GM12865 (cell line): ENCODE data around the gene ELAVL1.
A peak's percentile ranks its signal among the peaks of the same experiment; 100 is the strongest.
"Not testable (repeated sequence)": the region's sequence is repeated elsewhere in the genome, so short reads cannot be mapped to it uniquely, and the experiment has no call there.

Experiments
- DNase-seq: peaks from one replicate; pipeline ENCODE4 v3.0.0; 2010; ENCODE audit warnings: low read depth
- H3K4me3 ChIP-seq: 2 replicates; pipeline ENCODE4 v1.5.1; 2011; ENCODE audit warnings: mild to moderate bottlenecking, low read depth, low read length, control low read depth
- TF ChIP-seq, protein P1 (sequence below): IDR thresholded peaks from 2 replicates; pipeline ENCODE4 v1.5.1; 2011; ENCODE audit warnings: low read length, control low read depth, low read depth, inconsistent platforms; ENCODE audit not compliant: insufficient read depth; ENCODE audit errors: missing control alignments

Gene ELAVL1

DNA sequence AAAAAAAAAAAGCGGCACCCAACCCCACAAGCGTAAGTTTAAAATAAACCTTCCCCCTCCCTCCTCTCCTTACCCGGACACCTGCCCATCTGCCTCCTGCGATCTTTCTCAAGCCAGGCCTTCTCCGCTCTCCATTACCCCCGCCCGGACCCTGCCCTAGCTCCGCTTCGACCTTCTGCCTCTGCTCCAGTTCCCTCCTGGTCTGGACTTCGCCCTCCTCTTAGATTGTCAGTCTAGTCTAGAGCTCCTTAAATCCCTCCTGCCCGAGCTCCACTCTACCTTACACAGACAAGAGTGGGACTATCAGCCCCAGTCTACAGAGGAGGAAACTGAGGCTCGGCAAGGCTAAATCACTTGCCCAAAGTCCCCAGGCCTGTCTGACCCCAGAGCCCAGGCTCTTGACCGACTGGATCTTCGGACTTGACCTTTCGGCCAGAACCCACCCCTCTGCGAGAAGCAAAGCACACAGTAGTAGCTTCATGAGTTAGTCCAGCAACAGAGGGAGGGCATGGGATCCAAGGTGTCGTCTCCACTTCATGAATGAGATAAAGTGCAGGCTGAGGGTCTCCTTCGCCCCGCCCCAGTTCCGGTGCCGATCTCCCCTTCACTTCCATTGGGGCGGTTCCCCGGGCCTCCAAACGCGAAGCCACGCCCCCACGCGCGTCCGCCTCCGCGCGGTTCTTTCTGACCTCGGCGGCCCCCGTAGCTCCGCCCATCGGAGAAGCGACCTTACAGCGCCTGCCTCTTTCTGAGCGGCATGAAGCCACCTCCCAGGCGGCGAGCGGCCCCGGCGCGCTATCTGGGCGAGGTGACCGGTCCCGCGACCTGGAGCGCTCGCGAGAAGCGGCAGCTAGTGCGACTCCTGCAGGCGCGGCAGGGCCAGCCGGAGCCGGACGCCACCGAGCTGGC, 85.6 kb downstream of the ELAVL1 start, which contains the start of gene SNAPC2:
Gene SNAPC2 (plus strand): TSS at position 729 of the 909 bp plus-strand sequence. CDS start 29 bp downstream, at position 758.
- peak; percentile 97 for DNase-seq
- TF ChIP-seq, protein P1, sequence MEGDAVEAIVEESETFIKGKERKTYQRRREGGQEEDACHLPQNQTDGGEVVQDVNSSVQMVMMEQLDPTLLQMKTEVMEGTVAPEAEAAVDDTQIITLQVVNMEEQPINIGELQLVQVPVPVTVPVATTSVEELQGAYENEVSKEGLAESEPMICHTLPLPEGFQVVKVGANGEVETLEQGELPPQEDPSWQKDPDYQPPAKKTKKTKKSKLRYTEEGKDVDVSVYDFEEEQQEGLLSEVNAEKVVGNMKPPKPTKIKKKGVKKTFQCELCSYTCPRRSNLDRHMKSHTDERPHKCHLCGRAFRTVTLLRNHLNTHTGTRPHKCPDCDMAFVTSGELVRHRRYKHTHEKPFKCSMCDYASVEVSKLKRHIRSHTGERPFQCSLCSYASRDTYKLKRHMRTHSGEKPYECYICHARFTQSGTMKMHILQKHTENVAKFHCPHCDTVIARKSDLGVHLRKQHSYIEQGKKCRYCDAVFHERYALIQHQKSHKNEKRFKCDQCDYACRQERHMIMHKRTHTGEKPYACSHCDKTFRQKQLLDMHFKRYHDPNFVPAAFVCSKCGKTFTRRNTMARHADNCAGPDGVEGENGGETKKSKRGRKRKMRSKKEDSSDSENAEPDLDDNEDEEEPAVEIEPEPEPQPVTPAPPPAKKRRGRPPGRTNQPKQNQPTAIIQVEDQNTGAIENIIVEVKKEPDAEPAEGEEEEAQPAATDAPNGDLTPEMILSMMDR, result no peak
- peak within 1 kb of the TSS; percentile 53 for H3K4me3 ChIP-seq

DNA sequence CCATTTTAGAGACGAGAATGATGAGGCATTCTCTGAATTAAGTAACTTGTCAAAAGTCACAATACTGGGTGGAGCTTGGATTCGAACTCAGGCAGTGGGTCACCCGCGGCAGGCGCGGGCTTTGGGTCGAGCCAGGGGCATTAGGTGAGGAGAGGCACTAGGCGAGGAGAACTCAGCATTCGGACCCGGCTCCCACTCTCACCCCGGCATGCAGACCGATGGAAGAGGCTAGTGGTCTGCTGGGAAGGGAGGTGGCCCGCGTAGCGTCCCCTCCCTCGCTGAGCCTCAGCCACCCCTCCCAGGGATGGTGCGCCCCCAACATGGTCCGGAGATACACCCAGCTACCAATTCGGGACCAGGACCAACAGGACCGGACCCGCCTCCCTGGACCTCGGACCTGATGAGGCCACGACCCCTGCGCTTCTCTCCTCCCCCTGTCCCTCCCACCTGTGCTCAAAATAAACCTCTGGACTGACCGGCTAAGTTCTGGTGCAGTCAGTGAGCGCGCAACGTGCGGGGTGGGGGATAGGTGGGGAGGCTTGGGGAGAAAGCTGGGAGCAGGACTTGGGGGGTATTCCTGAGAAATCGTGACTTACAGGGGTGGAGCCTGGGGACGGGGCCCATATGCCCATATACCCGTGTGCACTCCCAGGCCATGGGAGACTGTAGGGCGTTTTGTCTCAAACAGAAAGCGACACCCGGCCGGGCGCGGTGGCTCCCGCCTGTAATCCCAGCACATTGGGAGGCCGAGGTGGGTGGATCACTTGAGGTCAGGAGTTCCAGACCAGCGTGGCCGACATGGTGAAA, 86.6 kb downstream of the ELAVL1 start:
- TF ChIP-seq, protein P1, result no peak
- no peak for DNase-seq
- H3K4me3 ChIP-seq, result no peak overlapping the region

DNA sequence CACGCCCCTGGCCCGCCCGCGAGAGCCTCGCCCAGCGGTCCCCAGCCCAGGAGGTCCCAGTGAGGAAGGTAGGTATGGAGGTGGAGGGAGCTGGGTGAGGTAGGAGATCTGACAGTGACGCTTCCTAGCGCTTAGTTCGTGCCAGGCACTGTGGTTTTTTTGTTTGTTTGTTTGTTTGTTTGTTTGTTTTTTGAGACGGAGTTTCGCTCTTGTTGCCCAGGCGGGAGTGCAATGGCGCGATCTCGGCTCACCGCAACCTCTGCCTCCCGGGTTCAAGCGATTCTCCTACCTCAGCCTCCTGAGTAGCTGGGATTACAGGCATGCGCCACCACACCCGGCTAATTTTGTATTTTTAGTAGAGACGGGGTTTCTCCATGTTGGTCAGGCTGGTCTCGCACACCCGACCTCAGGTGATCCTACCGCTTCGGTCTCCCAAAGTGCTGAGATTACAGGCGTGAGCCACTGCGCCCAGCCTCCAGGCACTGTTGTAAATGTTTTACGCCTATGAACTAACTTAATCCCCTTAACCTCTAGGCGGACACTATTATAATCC, 87.3 kb downstream of the ELAVL1 start:
- not testable (repeated sequence) for H3K4me3 ChIP-seq

DNA sequence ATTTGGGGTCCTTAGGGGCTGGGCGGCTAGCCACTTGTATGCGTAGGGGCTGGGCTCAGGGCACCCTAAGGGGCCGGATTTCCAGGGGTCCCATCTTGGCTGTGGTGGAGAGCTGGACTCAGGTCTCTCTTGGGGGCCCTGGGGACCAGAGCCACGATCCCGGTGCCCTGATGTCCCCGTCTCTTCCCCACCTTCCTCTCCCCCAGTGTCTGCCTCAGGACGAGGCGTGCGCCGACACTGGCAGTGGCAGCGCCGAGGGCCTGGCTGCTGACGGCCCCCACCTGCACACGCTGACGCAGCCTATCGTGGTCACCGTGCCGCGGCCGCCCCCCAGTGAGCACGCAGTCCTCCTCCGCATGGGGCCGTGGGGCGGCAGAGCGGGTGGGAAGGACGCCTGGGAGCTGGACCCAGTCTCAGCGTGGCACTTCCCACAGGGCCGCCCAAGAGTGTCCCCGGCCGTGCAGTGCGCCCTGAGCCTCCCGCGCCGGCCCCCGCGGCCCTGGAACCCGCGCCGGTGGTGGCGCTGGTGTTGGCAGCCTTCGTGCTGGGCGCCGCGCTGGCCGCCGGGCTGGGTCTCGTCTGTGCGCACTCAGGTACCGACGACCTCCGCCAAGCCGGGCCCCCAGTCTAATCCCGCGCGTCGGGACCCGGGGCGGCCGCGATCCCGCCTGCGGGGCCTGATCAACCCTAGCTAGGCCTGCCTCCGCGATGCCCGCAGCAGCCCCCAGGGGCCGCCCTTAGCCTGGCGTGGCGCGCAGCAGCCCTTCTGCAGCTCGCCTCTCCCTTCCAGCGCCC, 88.0 kb downstream of the ELAVL1 start:
- peak; percentile 64 for DNase-seq
- TF ChIP-seq, protein P1, result peak; percentile 58
- H3K4me3 ChIP-seq, result peak overlapping the region; percentile 9; the same call in 1 of the 2 replicates

More for the DNA sequence above, 87.3 kb downstream of the ELAVL1 start:
- not testable (repeated sequence) for DNase-seq

DNA sequence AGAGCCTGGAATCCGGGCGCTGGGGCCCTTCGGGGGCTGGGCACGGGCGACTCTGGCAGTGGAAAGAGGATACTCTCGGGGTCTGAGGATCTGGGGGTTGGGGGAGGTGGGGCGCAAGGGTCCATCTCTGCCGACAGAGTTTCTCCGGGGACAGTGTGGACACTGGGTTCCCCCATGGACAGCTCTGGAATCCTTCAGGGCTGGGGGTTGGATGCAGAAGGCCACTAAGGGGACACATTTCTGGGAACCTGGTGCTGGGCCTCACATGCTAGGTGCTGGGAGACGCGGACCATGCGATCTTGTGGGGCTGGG, 88.5 kb downstream of the ELAVL1 start:
- DNase-seq, result no peak
- H3K4me3 ChIP-seq, result peak overlapping the region; percentile 9; the same call in 1 of the 2 replicates
- TF ChIP-seq, protein P1, result no peak

DNA sequence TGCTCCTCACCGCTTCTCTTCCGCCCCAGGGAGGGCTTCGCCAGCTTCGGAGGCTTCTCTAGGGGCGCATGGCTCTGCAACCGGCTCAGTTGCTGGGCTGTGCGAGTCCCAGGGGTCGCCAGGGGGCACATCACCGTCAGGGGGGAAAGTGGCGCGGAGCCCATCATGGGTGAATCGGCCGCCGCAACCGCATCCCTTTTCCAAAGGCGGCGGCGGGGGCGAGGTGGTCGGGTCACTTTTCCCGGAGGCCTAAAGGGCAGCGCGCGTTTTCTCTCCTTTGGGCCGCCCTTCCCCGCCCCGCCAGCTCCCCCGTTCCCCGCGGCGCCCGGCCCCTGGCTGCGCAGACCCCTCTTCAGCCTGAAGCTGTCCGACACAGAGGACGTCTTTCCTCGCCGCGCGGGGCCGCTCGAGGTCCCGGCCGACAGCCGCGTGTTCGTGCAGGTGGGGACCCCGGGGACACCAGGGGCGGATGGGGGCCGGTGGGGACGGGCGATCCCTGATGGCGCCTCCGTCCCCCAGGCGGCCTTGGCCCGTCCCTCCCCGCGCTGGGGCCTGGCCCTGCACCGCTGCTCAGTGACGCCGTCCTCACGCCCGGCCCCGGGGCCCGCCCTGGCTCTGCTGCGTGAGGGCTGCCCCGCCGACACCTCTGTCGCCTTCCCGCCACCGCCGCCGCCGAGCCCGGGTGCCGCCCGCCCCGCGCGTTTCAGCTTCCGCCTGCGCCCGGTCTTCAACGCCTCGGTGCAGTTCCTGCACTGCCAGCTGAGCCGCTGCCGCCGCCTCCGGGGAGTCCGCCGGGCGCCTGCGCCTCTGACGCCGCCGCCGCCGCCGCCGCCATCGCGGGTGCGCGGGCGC, 89.1 kb downstream of the ELAVL1 start:
- DNase-seq, result peak; percentile 48
- TF ChIP-seq, protein P1, result no peak
- H3K4me3 ChIP-seq, result peak overlapping the region; percentile 39
